CD4-positive, alpha-beta T cell (primary cell): Measurements from ENCODE around the gene SSTR4. TPM values are rescaled to one million over a fixed set of nuclear protein-coding genes. Genes with fewer than 3 reads are reported as not detected.

Experiments used
- ATAC-seq: fragments of 200-7000 bp; cut with Tn5 transposase; one replicate; pipeline ENCODE4 v1.10.0; 2022; ENCODE audit warnings: mild to moderate bottlenecking; ENCODE audit not compliant: poor library complexity
- CTCF ChIA-PET: fragments of 350-600 bp; sonication (Branson Sonifier 250); formaldehyde crosslinking; loops from one replicate; lab custom pipeline; 2021; ENCODE audit warnings: antibody characterized with exemption, inconsistent platforms; lab: Charles Lee
- POLR2A ChIA-PET: fragments of 350-600 bp; sonication (Branson Sonifier 250); formaldehyde crosslinking; loops from one replicate; lab custom pipeline; 2021; ENCODE audit warnings: antibody characterized with exemption, inconsistent platforms; lab: Charles Lee
- DNase-seq, 14 experiments: peaks; one replicate each; pipeline ENCODE4 v3.0.0-alpha.2; 2013 to 2020; ENCODE audit warnings: mixed read lengths in 2 of 14
- H3K27ac ChIP-seq, 2 donors: one replicate each; pipeline versions ENCODE4 v1.5.1 to v1.7.0; 2013; ENCODE audit warnings: low read length in 2 of 2, low read depth in 1 of 2, mild to moderate bottlenecking in 1 of 2
- H3K27me3 ChIP-seq, 2 experiments: 1 replicate in 1 of 2; 2 replicates in 1 of 2; pipeline versions ENCODE4 v1.6.1 to v1.7.0; 2013; ENCODE audit warnings: low read length in 2 of 2, control low read depth in 1 of 2, mild to moderate bottlenecking in 1 of 2, moderate library complexity in 1 of 2; ENCODE audit not compliant: insufficient read depth in 2 of 2, control insufficient read depth in 1 of 2
- H3K36me3 ChIP-seq: one replicate; pipeline ENCODE4 v1.6.1; 2013; ENCODE audit warnings: low read length, control low read depth; ENCODE audit not compliant: insufficient read depth
- H3K4me1 ChIP-seq: one replicate; pipeline ENCODE4 v1.6.1; 2013; ENCODE audit warnings: low read length, control low read depth; ENCODE audit not compliant: insufficient read depth
- H3K4me3 ChIP-seq: one replicate; pipeline ENCODE4 v1.5.1; 2013; ENCODE audit warnings: mild to moderate bottlenecking, low read length, moderate library complexity
- H3K9me3 ChIP-seq, 2 experiments: 1 replicate in 1 of 2; 2 replicates in 1 of 2; pipeline versions ENCODE4 v1.6.1 to v1.7.0; 2013; ENCODE audit warnings: low read length in 2 of 2, mild to moderate bottlenecking in 2 of 2, control low read depth in 1 of 2, moderate library complexity in 1 of 2; ENCODE audit not compliant: control insufficient read depth in 1 of 2, insufficient read depth in 1 of 2
- H3K27ac Mint-ChIP-seq: one replicate; pipeline ENCODE4 v1.8.0; 2020; ENCODE audit warnings: mixed read lengths
- H3K27me3 Mint-ChIP-seq: one replicate; pipeline ENCODE4 v1.8.0; 2021; ENCODE audit warnings: mixed read lengths
- H3K36me3 Mint-ChIP-seq: one replicate; pipeline ENCODE4 v1.8.0; 2021; ENCODE audit warnings: low read depth, mixed read lengths
- H3K4me1 Mint-ChIP-seq: one replicate; pipeline ENCODE4 v1.8.0; 2021; ENCODE audit warnings: low read depth, mixed read lengths
- H3K4me3 Mint-ChIP-seq: one replicate; pipeline ENCODE4 v1.8.0; 2020; ENCODE audit warnings: mild to moderate bottlenecking, mixed read lengths
- H3K9me3 Mint-ChIP-seq: one replicate; pipeline ENCODE4 v1.8.0; 2020; ENCODE audit warnings: mixed read lengths
- CTCF ChIP-seq: fragments of 200-600 bp; IDR thresholded peaks from one replicate; pipeline ENCODE4 v1.8.0; 2022; ENCODE audit warnings: antibody characterized with exemption, mild to moderate bottlenecking
- intact Hi-C, 2 experiments: fragments of 100-400 bp; cut with DNase I in 1 of 2; cut with micrococcal nuclease in 1 of 2; formaldehyde crosslinking; loops; one replicate each; pipeline versions ENCODE4 v1.15.1 to v1.9.0; 2023 to 2025; cut with DNase I, micrococcal nuclease
- total RNA-seq, 174 experiments: library from RNA in 2 of 174; stranded (reverse) in 2 of 174; gene quantifications; one replicate each; pipeline ENCODE4 v1.2.3 and lab custom pipeline; 2021 to 2026

Gene SSTR4
- total RNA-seq, 2 experiments from 2014 or later = not detected

GRCh38 chr20:23003077-23003635 is 32.0 kb upstream of the SSTR4 start:
- H3K27me3 Mint-ChIP-seq = no peaks in the 10 kb centered on the region
- CTCF ChIA-PET = no interaction called here
- H3K4me1 ChIP-seq = no peaks in the 10 kb centered on the region
- H3K36me3 Mint-ChIP-seq = no peaks in the 10 kb centered on the region
- H3K27ac ChIP-seq = no peak overlapping the region
- H3K9me3 Mint-ChIP-seq = no peaks in the 10 kb centered on the region
- intact Hi-C loops = no loop called here
- no peaks in the 10 kb centered on the region for H3K36me3 ChIP-seq
- no peak overlapping the region for H3K4me3 Mint-ChIP-seq
- no peak overlapping the region for H3K4me3 ChIP-seq
- no peak for TF ChIP-seq CTCF
- POLR2A ChIA-PET = no interaction called here
- no peaks in the 10 kb centered on the region for H3K9me3 ChIP-seq
- H3K27me3 ChIP-seq = no peaks in the 10 kb centered on the region
- H3K4me1 Mint-ChIP-seq = no peaks in the 10 kb centered on the region
- no peak overlapping the region for H3K27ac Mint-ChIP-seq
- DNase-seq (no peak), ATAC-seq (no peak)

GRCh38 chr20:23003881-23004460 is 31.1 kb upstream of the SSTR4 start:
- H3K27ac Mint-ChIP-seq = no peak overlapping the region
- ATAC-seq (no peak), DNase-seq (no peak)
- TF ChIP-seq CTCF = no peak
- intact Hi-C loops = no loop called here
- no peak overlapping the region for H3K4me3 Mint-ChIP-seq
- Histone ChIP-seq H3K27ac (no peak overlapping the region), H3K36me3 (no peaks in the 10 kb centered on the region), H3K9me3 (no peaks in the 10 kb centered on the region), H3K4me3 (no peak overlapping the region), H3K4me1 (no peaks in the 10 kb centered on the region), H3K27me3 (no peaks in the 10 kb centered on the region)
- no peaks in the 10 kb centered on the region for H3K4me1 Mint-ChIP-seq
- no peaks in the 10 kb centered on the region for H3K27me3 Mint-ChIP-seq
- CTCF ChIA-PET = no interaction called here
- H3K36me3 Mint-ChIP-seq = no peaks in the 10 kb centered on the region
- no peaks in the 10 kb centered on the region for H3K9me3 Mint-ChIP-seq
- POLR2A ChIA-PET = no interaction called here

DNA sequence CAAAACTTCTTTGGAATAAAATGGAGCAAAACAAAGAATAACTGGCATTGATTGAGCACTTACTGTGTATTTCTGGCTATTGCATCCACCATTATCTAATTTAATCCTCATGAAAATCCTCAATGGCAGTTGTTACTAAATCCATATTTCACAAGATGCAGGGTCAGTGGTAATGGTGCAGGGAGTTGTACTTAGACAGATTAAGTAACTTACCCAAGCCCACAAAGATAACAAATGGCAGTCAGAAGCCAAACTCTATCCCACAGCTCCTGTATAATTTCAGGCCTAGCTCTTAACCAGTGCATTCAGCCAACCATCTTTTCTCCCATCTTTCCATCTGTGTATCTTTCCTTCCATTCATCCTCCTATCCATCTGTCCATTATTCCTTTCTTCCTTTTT is 29.3 kb upstream of the SSTR4 start:
- Histone ChIP-seq H3K27me3 (no peaks in the 10 kb centered on the region), H3K4me1 (no peaks in the 10 kb centered on the region), H3K9me3 (peaks cover 0 to under 1% of the 10 kb centered on the region in 2 experiments), H3K27ac (no peak overlapping the region), H3K36me3 (no peaks in the 10 kb centered on the region), H3K4me3 (no peak overlapping the region)
- no peak overlapping the region for H3K27ac Mint-ChIP-seq
- intact Hi-C loops = no loop called here
- no peak overlapping the region for H3K4me3 Mint-ChIP-seq
- ChIA-PET POLR2A (no interaction called here), CTCF (no interaction called here)
- H3K36me3 Mint-ChIP-seq = no peaks in the 10 kb centered on the region
- no peaks in the 10 kb centered on the region for H3K9me3 Mint-ChIP-seq
- no peak for TF ChIP-seq CTCF
- no peaks in the 10 kb centered on the region for H3K27me3 Mint-ChIP-seq
- ATAC-seq (no peak), DNase-seq (no peak)
- H3K4me1 Mint-ChIP-seq = no peaks in the 10 kb centered on the region
